Osteocyte (in vitro differentiated cells): ENCODE results near the gene TCERG1L. TPM values are rescaled to one million over a fixed set of nuclear protein-coding genes. Genes with fewer than 3 reads are reported as not detected.

Experiments
- DNase-seq: peaks from one replicate; pipeline ENCODE4 v3.0.0; 2021; ENCODE audit warnings: mixed read lengths; ENCODE audit not compliant: unreplicated experiment; ENCODE audit errors: extremely low spot score
- H3K27ac Mint-ChIP-seq: one replicate; pipeline ENCODE4 v1.8.0; 2021; ENCODE audit warnings: mild to moderate bottlenecking, mixed read lengths; ENCODE audit not compliant: unreplicated experiment
- H3K27me3 Mint-ChIP-seq: one replicate; pipeline ENCODE4 v1.8.0; 2021; ENCODE audit warnings: mixed read lengths; ENCODE audit not compliant: unreplicated experiment
- H3K36me3 Mint-ChIP-seq: one replicate; pipeline ENCODE4 v1.8.0; 2021; ENCODE audit warnings: mixed read lengths; ENCODE audit not compliant: unreplicated experiment
- H3K4me1 Mint-ChIP-seq: one replicate; pipeline ENCODE4 v1.8.0; 2021; ENCODE audit warnings: mixed read lengths; ENCODE audit not compliant: unreplicated experiment
- H3K4me3 Mint-ChIP-seq: one replicate; pipeline ENCODE4 v1.8.0; 2021; ENCODE audit warnings: mild to moderate bottlenecking, moderate library complexity, mixed read lengths; ENCODE audit not compliant: unreplicated experiment
- H3K9me3 Mint-ChIP-seq: one replicate; pipeline ENCODE4 v1.8.0; 2021; ENCODE audit warnings: mixed read lengths; ENCODE audit not compliant: unreplicated experiment
- CTCF ChIP-seq: fragments of 200-600 bp; sonication (generic); IDR thresholded peaks from 2 replicates; pipeline ENCODE4 v1.5.0; 2021; ENCODE audit warnings: antibody characterized with exemption, mild to moderate bottlenecking, moderate library complexity
- total RNA-seq: library from RNA; stranded (reverse); gene quantifications from 2 replicates; pipeline ENCODE4 v1.2.1, GENCODE V29; 2021

The TCERG1L gene
- total RNA-seq, 1 donor from 2014 or later = not detected

- TF ChIP-seq CTCF = no peak
- Mint-ChIP-seq H3K9me3 (peaks cover 39% of the 10 kb centered on the region), H3K4me1 (no peaks in the 10 kb centered on the region), H3K27ac (no peak overlapping the region), H3K27me3 (no peaks in the 10 kb centered on the region), H3K4me3 (no peak overlapping the region), H3K36me3 (no peaks in the 10 kb centered on the region)
- no peak for DNase-seq
Measured at GRCh38 chr10:131277969-131278368, 33.6 kb downstream of the TCERG1L start.

GRCh38 chr10:131277278-131277677 is 34.2 kb downstream of the TCERG1L start:
- no peak for DNase-seq
- H3K27me3 Mint-ChIP-seq = no peaks in the 10 kb centered on the region
- TF ChIP-seq CTCF = no peak
- no peak overlapping the region for H3K27ac Mint-ChIP-seq
- H3K4me1 Mint-ChIP-seq = no peaks in the 10 kb centered on the region
- no peaks in the 10 kb centered on the region for H3K36me3 Mint-ChIP-seq
- peaks cover 34% of the 10 kb centered on the region for H3K9me3 Mint-ChIP-seq
- no peak overlapping the region for H3K4me3 Mint-ChIP-seq

GRCh38 chr10:131275691-131276090 is 35.8 kb downstream of the TCERG1L start:
- Mint-ChIP-seq H3K4me1 (no peaks in the 10 kb centered on the region), H3K9me3 (peaks cover 26% of the 10 kb centered on the region), H3K4me3 (no peak overlapping the region), H3K36me3 (no peaks in the 10 kb centered on the region), H3K27me3 (no peaks in the 10 kb centered on the region), H3K27ac (no peak overlapping the region)
- DNase-seq = no peak
- no peak for TF ChIP-seq CTCF

- Mint-ChIP-seq H3K27me3 (no peaks in the 10 kb centered on the region), H3K4me3 (no peak overlapping the region), H3K36me3 (no peaks in the 10 kb centered on the region), H3K9me3 (peaks cover 30% of the 10 kb centered on the region), H3K4me1 (no peaks in the 10 kb centered on the region), H3K27ac (no peak overlapping the region)
- peak; percentile 72 for DNase-seq
- no peak for TF ChIP-seq CTCF
Measured at GRCh38 chr10:131274883-131275282, 36.6 kb downstream of the TCERG1L start.

GRCh38 chr10:131274133-131274880 is 37.2 kb downstream of the TCERG1L start:
- no peak overlapping the region for H3K27ac Mint-ChIP-seq
- H3K27me3 Mint-ChIP-seq = no peaks in the 10 kb centered on the region
- peaks cover 30% of the 10 kb centered on the region for H3K9me3 Mint-ChIP-seq
- peaks cover 4% of the 10 kb centered on the region for H3K36me3 Mint-ChIP-seq
- no peak overlapping the region for H3K4me3 Mint-ChIP-seq
- DNase-seq = peak; percentile 73
- TF ChIP-seq CTCF = no peak
- H3K4me1 Mint-ChIP-seq = no peaks in the 10 kb centered on the region
